Gastrocnemius medialis (tissue), 4 donors: ENCODE data around the gene ATRAID. TPM values are rescaled to one million over a fixed set of nuclear protein-coding genes. Genes with fewer than 3 reads are reported as not detected.

Experiments used
- ATAC-seq, 2 donors: fragments of 150-250 bp; one replicate each; pipeline ENCODE4 v1.9.1; 2016
- DNase-seq, 2 donors: peaks; one replicate each; pipeline ENCODE4 v3.0.0-alpha.2; 2019
- H3K27ac ChIP-seq, 4 donors: fragments of 200-600 bp; sonication (generic); 1 replicate in 1 of 4; 2 replicates in 3 of 4; pipeline ENCODE4 v1.5.1; 2016 to 2018; ENCODE audit warnings: mild to moderate bottlenecking in 2 of 4, moderate library complexity in 1 of 4
- H3K27me3 ChIP-seq, 3 donors: fragments of 200-600 bp; sonication (generic) in 2 of 3; 1 replicate in 1 of 3; 2 replicates in 2 of 3; pipeline versions ENCODE4 v1.5.1 to v1.6.0; 2016 to 2019; ENCODE audit warnings: mild to moderate bottlenecking in 1 of 3, moderate library complexity in 1 of 3
- H3K36me3 ChIP-seq, 2 donors: fragments of 200-600 bp; sonication (generic) in 1 of 2; one replicate each; pipeline ENCODE4 v1.5.1; 2017 to 2018
- H3K4me1 ChIP-seq, 2 donors: fragments of 200-600 bp; sonication (generic) in 1 of 2; one replicate each; pipeline ENCODE4 v1.5.1; 2016 to 2017; ENCODE audit warnings: mild to moderate bottlenecking in 2 of 2
- H3K4me3 ChIP-seq, 4 donors: fragments of 200-600 bp; sonication (generic) in 3 of 4; 1 replicate in 1 of 4; 2 replicates in 3 of 4; pipeline ENCODE4 v1.5.1; 2016 to 2019; ENCODE audit warnings: mild to moderate bottlenecking in 2 of 4
- H3K9me3 ChIP-seq, 3 donors: fragments of 200-600 bp; sonication (generic) in 2 of 3; 1 replicate in 1 of 3; 2 replicates in 2 of 3; pipeline ENCODE4 v1.5.1; 2016 to 2019
- CTCF ChIP-seq, 5 experiments: fragments of 450-650 bp in 3 of 5; fragments of 200-600 bp in 2 of 5; sonication (generic) in 2 of 5; IDR thresholded peaks in 4 of 5; conservative IDR thresholded peaks in 1 of 5; 1 replicate in 4 of 5; 2 replicates in 1 of 5; pipeline ENCODE4 v1.5.1; 2016 to 2019; ENCODE audit warnings: antibody characterized with exemption in 5 of 5, mild to moderate bottlenecking in 3 of 5, moderate library complexity in 3 of 5
- POLR2A ChIP-seq, 2 donors: fragments of 450-650 bp; IDR thresholded peaks; one replicate each; pipeline ENCODE4 v1.6.1; 2017; ENCODE audit warnings: antibody characterized with exemption in 2 of 2, mild to moderate bottlenecking in 2 of 2, moderate library complexity in 2 of 2
- in situ Hi-C, 4 donors: fragments of 200-750 bp; cut with MboI; loops; one replicate each; pipeline versions ENCODE4 v1.15.0 to v1.8.0; 2017; ENCODE audit warnings: low sequenced_read_pairs in 4 of 4
- intact Hi-C: fragments of 100-400 bp; cut with DNase I; formaldehyde crosslinking; loops from one replicate; pipeline ENCODE4 v1.15.1; 2023; ENCODE audit warnings: low total_unique reads
- total RNA-seq, 4 donors: library from RNA; depleted of rRNA; stranded (reverse); fragments of >200 nt; gene quantifications; one replicate each; pipeline versions ENCODE4 v1.1.0 to v1.2.3, GENCODE V29; 2016

The ATRAID gene
- total RNA-seq, 4 donors from 2014 or later = 131 to 203 (median 171) TPM

GRCh38 chr2:27205206-27205605 lies 6.6 kb upstream of the ATRAID start:
- Histone ChIP-seq H3K27me3 (no peaks in the 10 kb centered on the region), H3K4me1 (no peaks in the 10 kb centered on the region), H3K27ac (no peak overlapping the region), H3K4me3 (no peak overlapping the region), H3K9me3 (no peaks in the 10 kb centered on the region), H3K36me3 (peaks cover 0 to 87% of the 10 kb centered on the region in 2 donors)
- TF ChIP-seq CTCF (IDR thresholded peaks at IDR 0.05 in 4 of 5, conservative IDR thresholded peaks at IDR 0.05 in 1 of 5) (no peak), POLR2A (IDR thresholded peaks at IDR 0.05) (no peak)
- in situ Hi-C loops (loop anchor here in 1 of 4 donors (25.0 kb wide), 1 partner anchor 243 kb away; the partner anchor contains the start of gene MAPRE3), intact Hi-C loops (no loop called here)
- ATAC-seq = no peak
- DNase-seq = no peak

GRCh38 chr2:27206346-27206745 lies 5.5 kb upstream of the ATRAID start:
- Histone ChIP-seq H3K4me3 (no peak overlapping the region), H3K27ac (no peak overlapping the region), H3K9me3 (no peaks in the 10 kb centered on the region), H3K36me3 (peaks cover 0 to 78% of the 10 kb centered on the region in 2 donors), H3K27me3 (no peaks in the 10 kb centered on the region), H3K4me1 (peaks cover 4 to 5% of the 10 kb centered on the region in 2 donors)
- intact Hi-C loops = no loop called here
- in situ Hi-C loops = loop anchor here in 1 of 4 donors (25.0 kb wide), 1 partner anchor 244 kb away; the partner anchor contains the start of gene MAPRE3
- DNase-seq (no peak), ATAC-seq (no peak)
- TF ChIP-seq POLR2A (IDR thresholded peaks at IDR 0.05) (no peak), CTCF (IDR thresholded peaks at IDR 0.05 in 4 of 5, conservative IDR thresholded peaks at IDR 0.05 in 1 of 5) (no peak)

- ATAC-seq = no peak
- Histone ChIP-seq H3K27me3 (no peaks in the 10 kb centered on the region), H3K27ac (no peak overlapping the region), H3K9me3 (no peaks in the 10 kb centered on the region), H3K4me1 (peaks cover 12 to 13% of the 10 kb centered on the region in 2 donors), H3K4me3 (no peak overlapping the region), H3K36me3 (peaks cover 0 to 58% of the 10 kb centered on the region in 2 donors)
- TF ChIP-seq CTCF (IDR thresholded peaks at IDR 0.05 in 4 of 5, conservative IDR thresholded peaks at IDR 0.05 in 1 of 5) (no peak), POLR2A (IDR thresholded peaks at IDR 0.05) (no peak)
- intact Hi-C loops (no loop called here), in situ Hi-C loops (loop anchor here in 1 of 4 donors (25.0 kb wide), 1 partner anchor 246 kb away; the partner anchor contains the start of gene MAPRE3)
- DNase-seq = no peak
These were observed 3.3 kb upstream of the ATRAID start for GRCh38 chr2:27208486-27209050.

- no peak overlapping the region for H3K27ac ChIP-seq
- no peak overlapping the region for H3K4me3 ChIP-seq
- ATAC-seq (no peak), DNase-seq (no peak)
- in situ Hi-C loops = loop anchor here in 1 of 4 donors (25.0 kb wide), 1 partner anchor 248 kb away; the partner anchor contains the start of gene MAPRE3
- peaks cover 0 to 48% of the 10 kb centered on the region in 2 donors for H3K36me3 ChIP-seq
- intact Hi-C loops = loop anchor here (5.0 to 10.0 kb wide), 3 partner anchors 72 to 275 kb away; partner anchors contain the start of genes GTF3C2, IFT172 and TRIM54
- peaks cover 12 to 18% of the 10 kb centered on the region in 2 donors for H3K4me1 ChIP-seq
- no peak for TF ChIP-seq POLR2A (IDR thresholded peaks at IDR 0.05)
- no peak for TF ChIP-seq CTCF (IDR thresholded peaks at IDR 0.05 in 4 of 5, conservative IDR thresholded peaks at IDR 0.05 in 1 of 5)
- no peaks in the 10 kb centered on the region for H3K27me3 ChIP-seq
- H3K9me3 ChIP-seq = no peaks in the 10 kb centered on the region
These were observed 2.0 kb upstream of the ATRAID start for GRCh38 chr2:27209621-27210401.
